HepG2 (cell line): ENCODE measurements around the gene BAIAP2L1. TPM values are rescaled to one million over a fixed set of nuclear protein-coding genes. Genes with fewer than 3 reads are reported as not detected.

Experiments used
- KMT2B ChIP-seq: IDR thresholded peaks from 2 replicates; pipeline ENCODE4 v1.6.1; 2016; ENCODE audit warnings: missing genetic modification reagents, missing compliant biosample characterization
- MAZ ChIP-seq, 2 experiments: sonication (generic) in 1 of 2; formaldehyde crosslinking in 1 of 2; IDR thresholded peaks; 2 replicates each; pipeline versions ENCODE4 v1.5.0 to v1.6.1; 2012 to 2020; ENCODE audit warnings: low read depth in 2 of 2, mild to moderate bottlenecking in 2 of 2, borderline replicate concordance in 1 of 2, improper control_type of control experiment in 1 of 2, low read length in 1 of 2, missing genetic modification reagents in 1 of 2, moderate library complexity in 1 of 2
- MED8 ChIP-seq: sonication (generic); formaldehyde crosslinking; IDR thresholded peaks from 2 replicates; pipeline ENCODE4 v1.8.1; 2023; ENCODE audit warnings: mild to moderate bottlenecking, missing genetic modification reagents; ENCODE audit not compliant: insufficient replicate concordance
- NFE2L2 ChIP-seq: fragments of 150-350 bp; IDR thresholded peaks from 2 replicates; pipeline ENCODE4 v1.6.1; 2014; ENCODE audit warnings: low read length
- RAD51 ChIP-seq: fragments of 450-650 bp; IDR thresholded peaks from 2 replicates; pipeline ENCODE4 v1.6.1; 2016; ENCODE audit warnings: borderline replicate concordance
- SAP130 ChIP-seq: IDR thresholded peaks from 2 replicates; pipeline ENCODE4 v1.6.1; 2016; ENCODE audit warnings: low read depth
- TOE1 ChIP-seq: sonication (generic); formaldehyde crosslinking; IDR thresholded peaks from 2 replicates; pipeline ENCODE4 v1.4.0; 2020; ENCODE audit warnings: mild to moderate bottlenecking, missing genetic modification reagents
- ZMYM2 ChIP-seq: sonication (generic); formaldehyde crosslinking; IDR thresholded peaks from 2 replicates; pipeline ENCODE4 v1.8.0; 2022; ENCODE audit warnings: mild to moderate bottlenecking, missing genetic modification reagents
- ZNF572 ChIP-seq: sonication (generic); formaldehyde crosslinking; IDR thresholded peaks from 2 replicates; pipeline ENCODE4 v1.5.1; 2020; ENCODE audit warnings: mild to moderate bottlenecking, missing genetic modification reagents
- ZNF609 ChIP-seq: sonication (generic); formaldehyde crosslinking; IDR thresholded peaks from 2 replicates; pipeline ENCODE4 v1.4.0; 2020; ENCODE audit warnings: mild to moderate bottlenecking, missing genetic modification reagents, borderline replicate concordance
- ZNF800 ChIP-seq: sonication (generic); formaldehyde crosslinking; IDR thresholded peaks from 2 replicates; pipeline ENCODE4 v1.4.0; 2020; ENCODE audit warnings: missing genetic modification reagents
- ZNF883 ChIP-seq: sonication (generic); formaldehyde crosslinking; IDR thresholded peaks from 2 replicates; pipeline ENCODE4 v1.5.1; 2020; ENCODE audit warnings: mild to moderate bottlenecking, missing genetic modification reagents; ENCODE audit errors: not compliant biosample characterization
- ZSCAN12 ChIP-seq: sonication (generic); formaldehyde crosslinking; IDR thresholded peaks from 2 replicates; pipeline ENCODE4 v1.9.0; 2021; ENCODE audit warnings: mild to moderate bottlenecking, missing genetic modification reagents
- polyA plus RNA-seq, 8 experiments: library from polyadenylated mRNA; depleted of rRNA in 3 of 8; stranded (reverse) in 7 of 8; unstranded in 1 of 8; fragments of >200 nt; fragmentation: Illumina TruSeq in 4 of 8; extraction: Trizol in 4 of 8; gene quantifications; 2 replicates each; pipeline versions ENCODE4 v1.2.1 to v1.2.3, GENCODE V29; 2011 to 2016; ENCODE audit warnings: low read depth in 4 of 8, missing spikeins in 1 of 8, mixed read lengths in 1 of 8; ENCODE audit not compliant: insufficient read depth in 1 of 8
- total RNA-seq, 5 experiments: library from RNA; depleted of rRNA; stranded (reverse); fragments of >200 nt; fragmentation: Illumina TruSeq; extraction: Trizol; gene quantifications; 2 replicates each; pipeline ENCODE4 v1.2.3, GENCODE V29; 2016; ENCODE audit warnings: low read depth in 1 of 5
- TF ChIP-seq, protein P1 (sequence below): sonication (generic); formaldehyde crosslinking; IDR thresholded peaks from 2 replicates; pipeline ENCODE4 v1.4.0; 2020; ENCODE audit warnings: missing genetic modification reagents
- TF ChIP-seq, protein P2 (sequence below): sonication (generic); formaldehyde crosslinking; IDR thresholded peaks from 2 replicates; pipeline ENCODE4 v1.4.0; 2020; ENCODE audit warnings: mild to moderate bottlenecking, missing genetic modification reagents
- TF ChIP-seq, protein P3 (sequence below): sonication (generic); formaldehyde crosslinking; IDR thresholded peaks from 2 replicates; pipeline ENCODE4 v1.4.0; 2020; ENCODE audit warnings: missing genetic modification reagents

The BAIAP2L1 gene
- total and polyA plus RNA-seq, 2 of the 13 experiments (the other 11 are each of a cell fraction or from before 2014, with no cell fraction given): 13.0 to 21.5 TPM

GRCh38 chr7:98300595-98301372 lies 100.1 kb downstream of the BAIAP2L1 start (continued):
- no peak for TF ChIP-seq ZNF883 (CRISPR knock-in tag)
- TF ChIP-seq, protein P1, sequence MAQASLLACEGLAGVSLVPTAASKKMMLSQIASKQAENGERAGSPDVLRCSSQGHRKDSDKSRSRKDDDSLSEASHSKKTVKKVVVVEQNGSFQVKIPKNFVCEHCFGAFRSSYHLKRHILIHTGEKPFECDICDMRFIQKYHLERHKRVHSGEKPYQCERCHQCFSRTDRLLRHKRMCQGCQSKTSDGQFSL: no peak
- no peak for TF ChIP-seq ZNF800 (CRISPR knock-in tag)
- no peak for TF ChIP-seq ZSCAN12
- TF ChIP-seq ZNF609 (CRISPR knock-in tag): peak; percentile 83; the same call in 1 of the 2 replicates
- TF ChIP-seq KMT2B: 0 out of 2 replicates have a peak, but pooled peaks have one; percentile 38
- no peak for TF ChIP-seq MAZ (IDR thresholded peaks at IDR 0.05; ENCODE audit: borderline replicate concordance, low read depth, low read length)
- peak; percentile 45; the same call in 1 of the 2 replicates for TF ChIP-seq MAZ (CRISPR knock-in tag; IDR thresholded peaks at IDR 0.05; ENCODE audit: low read depth)
- TF ChIP-seq RAD51: no peak
- TF ChIP-seq SAP130: peak; percentile 98
- TF ChIP-seq ZMYM2: no peak
- TF ChIP-seq NFE2L2: no peak
- TF ChIP-seq, protein P2, sequence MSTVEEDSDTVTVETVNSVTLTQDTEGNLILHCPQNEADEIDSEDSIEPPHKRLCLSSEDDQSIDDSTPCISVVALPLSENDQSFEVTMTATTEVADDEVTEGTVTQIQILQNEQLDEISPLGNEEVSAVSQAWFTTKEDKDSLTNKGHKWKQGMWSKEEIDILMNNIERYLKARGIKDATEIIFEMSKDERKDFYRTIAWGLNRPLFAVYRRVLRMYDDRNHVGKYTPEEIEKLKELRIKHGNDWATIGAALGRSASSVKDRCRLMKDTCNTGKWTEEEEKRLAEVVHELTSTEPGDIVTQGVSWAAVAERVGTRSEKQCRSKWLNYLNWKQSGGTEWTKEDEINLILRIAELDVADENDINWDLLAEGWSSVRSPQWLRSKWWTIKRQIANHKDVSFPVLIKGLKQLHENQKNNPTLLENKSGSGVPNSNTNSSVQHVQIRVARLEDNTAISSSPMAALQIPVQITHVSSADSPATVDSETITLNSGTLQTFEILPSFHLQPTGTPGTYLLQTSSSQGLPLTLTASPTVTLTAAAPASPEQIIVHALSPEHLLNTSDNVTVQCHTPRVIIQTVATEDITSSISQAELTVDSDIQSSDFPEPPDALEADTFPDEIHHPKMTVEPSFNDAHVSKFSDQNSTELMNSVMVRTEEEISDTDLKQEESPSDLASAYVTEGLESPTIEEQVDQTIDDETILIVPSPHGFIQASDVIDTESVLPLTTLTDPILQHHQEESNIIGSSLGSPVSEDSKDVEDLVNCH (CRISPR knock-in tag): no peak
- no peak for TF ChIP-seq ZNF572
- TF ChIP-seq TOE1 (CRISPR knock-in tag): no peak
- TF ChIP-seq, protein P3, sequence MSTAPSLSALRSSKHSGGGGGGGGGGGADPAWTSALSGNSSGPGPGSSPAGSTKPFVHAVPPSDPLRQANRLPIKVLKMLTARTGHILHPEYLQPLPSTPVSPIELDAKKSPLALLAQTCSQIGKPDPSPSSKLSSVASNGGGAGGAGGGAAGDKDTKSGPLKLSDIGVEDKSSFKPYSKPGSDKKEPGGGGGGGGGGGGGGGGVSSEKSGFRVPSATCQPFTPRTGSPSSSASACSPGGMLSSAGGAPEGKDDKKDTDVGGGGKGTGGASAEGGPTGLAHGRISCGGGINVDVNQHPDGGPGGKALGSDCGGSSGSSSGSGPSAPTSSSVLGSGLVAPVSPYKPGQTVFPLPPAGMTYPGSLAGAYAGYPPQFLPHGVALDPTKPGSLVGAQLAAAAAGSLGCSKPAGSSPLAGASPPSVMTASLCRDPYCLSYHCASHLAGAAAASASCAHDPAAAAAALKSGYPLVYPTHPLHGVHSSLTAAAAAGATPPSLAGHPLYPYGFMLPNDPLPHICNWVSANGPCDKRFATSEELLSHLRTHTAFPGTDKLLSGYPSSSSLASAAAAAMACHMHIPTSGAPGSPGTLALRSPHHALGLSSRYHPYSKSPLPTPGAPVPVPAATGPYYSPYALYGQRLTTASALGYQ (CRISPR knock-in tag): peak; percentile 66; the same call in 1 of the 2 replicates
- no peak for TF ChIP-seq MED8 (CRISPR knock-in tag)
